ENCODE data around the gene SLC38A2.
"Not testable (repeated sequence)": the region's sequence is repeated elsewhere in the genome, so short reads cannot be mapped to it uniquely, and the experiment has no call there.

The SLC38A2 gene

DNA sequence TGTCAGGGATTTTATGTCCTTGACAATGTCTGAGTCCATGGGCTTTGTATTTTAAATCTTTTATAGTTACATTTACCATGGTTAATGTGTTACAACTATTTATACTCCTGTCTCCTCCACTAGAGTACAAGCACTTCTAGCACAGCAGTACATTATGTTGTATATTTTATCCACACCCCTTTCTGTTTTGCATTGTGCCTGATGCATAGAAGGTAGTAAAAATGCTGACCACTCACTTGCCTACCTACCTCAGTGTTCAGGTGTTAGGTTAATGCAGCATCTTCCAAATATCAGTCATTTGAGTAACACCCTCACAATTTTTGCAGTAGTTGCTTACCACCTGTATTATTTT is 31.1 kb upstream of the SLC38A2 start:
- H3K36me3 ChIP-seq (replicated peaks) = no peaks in the 10 kb centered on the region
- in situ Hi-C loops (cut with MboI; ENCODE audit: low sequenced_read_pairs) = no loop called here
- no peaks in the 10 kb centered on the region for H3K27me3 ChIP-seq (ENCODE audit: low read depth)
- peaks cover 10% of the 10 kb centered on the region for H3K4me1 ChIP-seq
- H3K4me3 ChIP-seq = no peak overlapping the region
- DNase-seq (ENCODE audit: low spot score in 2 of 2) = no peak
- H3K9me3 ChIP-seq = no peaks in the 10 kb centered on the region

DNA sequence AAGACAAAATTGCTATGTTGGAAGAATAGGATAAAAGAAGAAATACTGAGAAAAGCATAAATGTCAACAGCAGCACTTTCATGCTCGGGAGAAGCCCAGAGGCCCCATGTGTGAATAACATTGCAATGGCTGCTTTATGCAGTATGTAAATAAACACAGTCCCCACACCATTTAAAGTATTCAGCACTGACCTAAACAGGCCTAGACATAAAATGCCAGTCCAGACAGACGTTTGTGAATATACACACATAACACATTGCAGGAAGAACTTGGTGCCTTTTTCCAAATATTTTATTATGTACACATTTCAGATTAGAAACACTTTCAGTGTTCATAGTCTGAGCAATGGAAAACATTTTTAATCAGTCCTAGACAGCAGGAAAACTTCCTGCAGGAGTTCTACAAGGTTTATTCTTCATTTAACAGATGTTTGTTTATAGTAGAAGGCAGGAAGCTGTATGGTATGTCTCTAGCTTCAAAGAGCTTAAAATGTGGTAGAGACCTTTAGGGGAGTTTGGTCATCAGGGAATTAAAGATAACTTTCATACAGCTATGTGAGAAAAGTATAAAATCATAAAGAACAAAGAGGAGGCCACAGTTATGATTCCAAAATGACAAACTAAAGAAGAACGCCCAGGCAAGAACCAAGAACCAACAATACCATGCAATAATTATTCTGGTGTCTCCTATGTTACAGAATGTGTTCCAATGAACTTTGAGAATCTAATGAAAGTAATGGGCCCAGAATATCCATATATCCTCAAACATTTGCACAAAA is 30.6 kb upstream of the SLC38A2 start:
- no peak for DNase-seq (ENCODE audit: low spot score in 2 of 2)
- Histone ChIP-seq H3K4me1 (peaks cover 10% of the 10 kb centered on the region), H3K4me3 (no peak overlapping the region), H3K36me3 (replicated peaks) (no peaks in the 10 kb centered on the region), H3K9me3 (no peaks in the 10 kb centered on the region), H3K27me3 (ENCODE audit: low read depth) (no peaks in the 10 kb centered on the region)
- in situ Hi-C loops (cut with MboI; ENCODE audit: low sequenced_read_pairs) = no loop called here

DNA sequence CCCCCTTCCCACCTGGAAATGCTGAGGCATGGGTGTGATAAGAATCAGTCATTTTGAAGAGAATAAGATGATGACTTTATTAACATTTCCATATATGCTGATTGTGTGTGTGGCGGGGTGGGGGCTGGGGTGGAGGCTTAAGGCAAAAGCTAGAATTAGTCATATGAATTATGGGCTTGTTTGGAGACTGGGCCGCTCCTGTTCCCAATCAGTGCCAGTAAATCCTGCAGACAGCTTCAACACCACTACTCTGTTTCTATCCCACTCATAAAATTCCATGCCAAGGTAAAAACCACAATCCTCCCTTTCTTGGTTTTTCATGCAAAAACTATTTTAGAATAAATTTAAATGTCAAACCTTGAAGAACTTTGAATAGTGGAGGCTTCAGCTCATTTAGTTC is 29.9 kb upstream of the SLC38A2 start:
- Histone ChIP-seq H3K4me3 (no peak overlapping the region), H3K9me3 (no peaks in the 10 kb centered on the region), H3K27me3 (ENCODE audit: low read depth) (no peaks in the 10 kb centered on the region), H3K36me3 (replicated peaks) (no peaks in the 10 kb centered on the region), H3K4me1 (peaks cover 10% of the 10 kb centered on the region)
- DNase-seq (ENCODE audit: low spot score in 2 of 2) = peak in 1 of 2 experiments; percentile 15
- in situ Hi-C loops (cut with MboI; ENCODE audit: low sequenced_read_pairs) = no loop called here

DNA sequence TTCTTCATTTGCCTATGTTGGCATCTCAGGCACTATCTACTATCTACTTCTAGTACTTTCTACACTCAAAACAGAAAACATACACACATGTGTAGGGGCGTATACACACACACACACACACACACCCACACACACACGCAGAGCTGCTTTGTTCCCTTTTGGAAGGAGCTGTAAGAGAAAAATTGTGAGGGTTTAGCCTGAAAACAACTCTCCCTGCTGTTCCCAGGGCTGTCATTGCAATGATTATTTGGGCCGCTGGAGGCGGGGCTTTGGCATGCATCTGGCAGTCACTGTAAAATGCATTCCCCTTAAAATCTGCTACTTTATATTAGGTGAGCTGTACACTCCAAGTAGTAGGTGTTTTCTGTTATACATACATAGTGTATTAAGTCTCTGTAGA is 29.1 kb upstream of the SLC38A2 start:
- Histone ChIP-seq H3K9me3 (no peaks in the 10 kb centered on the region), H3K4me3 (no peak overlapping the region), H3K27me3 (ENCODE audit: low read depth) (no peaks in the 10 kb centered on the region), H3K36me3 (replicated peaks) (no peaks in the 10 kb centered on the region), H3K4me1 (peaks cover 10% of the 10 kb centered on the region)
- peak in 1 of 2 experiments; percentile 38 for DNase-seq (ENCODE audit: low spot score in 2 of 2)
- in situ Hi-C loops (cut with MboI; ENCODE audit: low sequenced_read_pairs) = no loop called here

DNA sequence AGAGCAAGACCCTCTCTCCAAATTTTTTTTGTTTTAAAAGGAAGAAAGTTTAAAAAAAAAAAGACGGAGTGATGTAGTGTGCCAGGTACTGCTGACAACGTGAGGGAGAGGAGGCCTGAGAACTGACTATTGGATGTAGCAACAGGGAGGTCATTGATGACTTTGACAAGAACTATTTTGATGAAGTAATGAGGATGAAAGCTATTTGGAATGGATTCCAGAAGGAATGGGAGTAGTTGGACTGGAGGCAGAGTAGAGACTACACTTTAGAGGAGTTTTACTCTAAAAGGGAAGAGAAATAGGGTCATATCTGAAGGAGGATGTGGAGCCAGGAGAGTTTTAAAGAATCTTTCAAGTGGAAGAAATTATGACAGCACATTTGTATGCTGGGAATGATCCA is 27.8 kb upstream of the SLC38A2 start:
- no peaks in the 10 kb centered on the region for H3K9me3 ChIP-seq
- peaks cover 10% of the 10 kb centered on the region for H3K4me1 ChIP-seq
- no peaks in the 10 kb centered on the region for H3K36me3 ChIP-seq (replicated peaks)
- no peak for DNase-seq (ENCODE audit: low spot score in 2 of 2)
- in situ Hi-C loops (cut with MboI; ENCODE audit: low sequenced_read_pairs) = no loop called here
- no peaks in the 10 kb centered on the region for H3K27me3 ChIP-seq (ENCODE audit: low read depth)
- no peak overlapping the region for H3K4me3 ChIP-seq

DNA sequence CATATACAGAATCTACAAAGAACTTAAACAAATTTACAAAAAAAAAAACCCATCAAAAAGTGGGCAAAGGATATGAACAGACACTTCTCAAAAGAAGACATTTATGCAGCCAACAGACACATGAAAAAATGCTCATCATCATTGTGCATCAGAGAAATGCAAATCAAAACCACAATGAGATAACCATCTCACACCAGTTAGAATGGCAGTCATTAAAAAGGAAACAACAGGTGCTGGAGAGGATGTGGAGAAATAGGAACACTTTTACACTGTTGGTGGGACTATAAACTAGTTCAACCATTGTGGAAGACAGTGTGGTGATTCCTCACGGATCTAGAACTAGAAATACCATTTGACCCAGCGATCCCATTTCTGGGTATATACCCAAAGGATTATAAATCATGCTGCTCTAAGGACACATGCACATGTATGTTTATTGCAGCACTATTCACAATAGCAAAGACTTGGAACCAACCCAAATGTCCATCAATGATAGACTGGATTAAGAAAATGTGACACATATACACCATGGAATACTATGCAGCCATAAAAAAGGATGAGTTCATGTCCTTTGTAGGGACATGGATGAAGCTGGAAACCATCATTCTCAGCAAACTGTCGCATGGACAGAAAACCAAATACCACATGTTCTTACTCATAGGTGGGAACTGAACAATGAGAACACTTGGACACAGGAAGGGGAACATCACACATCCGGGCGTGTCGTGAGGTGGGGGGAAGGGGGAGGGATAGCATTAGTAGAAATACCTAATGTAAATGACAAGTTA is 27.1 kb upstream of the SLC38A2 start:
- H3K4me1 ChIP-seq = peaks cover 10% of the 10 kb centered on the region
- H3K36me3 ChIP-seq (replicated peaks); H3K9me3 ChIP-seq; H3K4me3 ChIP-seq; H3K27me3 ChIP-seq (ENCODE audit: low read depth); DNase-seq (ENCODE audit: low spot score in 2 of 2); in situ Hi-C loops (cut with MboI; ENCODE audit: low sequenced_read_pairs): not testable (repeated sequence)

DNA sequence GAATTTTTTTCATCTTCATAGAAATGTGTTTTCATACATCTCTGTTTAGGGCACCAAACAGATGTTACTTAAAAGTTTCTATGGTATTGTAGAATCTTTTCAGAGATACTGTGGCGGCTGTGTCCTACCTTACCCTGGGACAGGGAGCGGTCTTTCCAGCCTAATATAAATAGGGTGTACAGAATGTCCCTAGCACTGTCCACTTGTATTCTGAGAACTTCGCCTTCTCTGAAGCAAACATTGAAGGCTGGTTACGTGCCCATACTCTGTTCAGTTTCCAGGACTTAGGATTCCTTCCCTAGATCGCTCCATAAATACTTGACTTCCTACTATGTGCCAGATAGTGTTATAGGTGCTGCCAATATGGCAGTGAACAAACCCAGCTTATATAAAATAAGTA is 24.3 kb upstream of the SLC38A2 start:
- in situ Hi-C loops (cut with MboI; ENCODE audit: low sequenced_read_pairs) = no loop called here
- no peaks in the 10 kb centered on the region for H3K36me3 ChIP-seq (replicated peaks)
- H3K9me3 ChIP-seq = no peaks in the 10 kb centered on the region
- no peaks in the 10 kb centered on the region; the same call in 1 of the 2 replicates for H3K4me1 ChIP-seq
- H3K27me3 ChIP-seq (ENCODE audit: low read depth) = no peaks in the 10 kb centered on the region
- DNase-seq (ENCODE audit: low spot score in 2 of 2) = no peak
- no peak overlapping the region for H3K4me3 ChIP-seq

DNA sequence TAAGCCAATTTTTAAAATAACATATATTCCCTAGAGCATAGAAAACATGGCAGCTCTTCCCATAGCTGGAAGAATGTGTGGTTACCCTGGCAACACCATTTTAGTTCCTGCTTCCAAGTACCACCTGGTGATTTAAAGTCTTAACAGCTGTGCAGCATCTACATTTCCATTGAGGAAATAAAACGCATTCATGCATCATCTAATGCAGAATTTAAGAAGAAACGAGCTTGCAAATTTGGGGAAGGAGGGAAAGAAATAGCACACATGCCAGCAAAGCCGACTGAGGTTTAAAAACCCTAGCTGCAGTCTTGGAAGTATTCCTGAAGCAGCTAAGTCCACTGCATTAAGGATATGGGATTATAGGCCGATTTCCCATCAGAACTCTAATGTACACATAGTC is 22.8 kb upstream of the SLC38A2 start:
- no peaks in the 10 kb centered on the region for H3K9me3 ChIP-seq
- no peak overlapping the region for H3K4me3 ChIP-seq
- H3K4me1 ChIP-seq = no peaks in the 10 kb centered on the region
- no peak for DNase-seq (ENCODE audit: low spot score in 2 of 2)
- H3K36me3 ChIP-seq (replicated peaks) = no peaks in the 10 kb centered on the region
- in situ Hi-C loops (cut with MboI; ENCODE audit: low sequenced_read_pairs) = no loop called here
- no peaks in the 10 kb centered on the region for H3K27me3 ChIP-seq (ENCODE audit: low read depth)

DNA sequence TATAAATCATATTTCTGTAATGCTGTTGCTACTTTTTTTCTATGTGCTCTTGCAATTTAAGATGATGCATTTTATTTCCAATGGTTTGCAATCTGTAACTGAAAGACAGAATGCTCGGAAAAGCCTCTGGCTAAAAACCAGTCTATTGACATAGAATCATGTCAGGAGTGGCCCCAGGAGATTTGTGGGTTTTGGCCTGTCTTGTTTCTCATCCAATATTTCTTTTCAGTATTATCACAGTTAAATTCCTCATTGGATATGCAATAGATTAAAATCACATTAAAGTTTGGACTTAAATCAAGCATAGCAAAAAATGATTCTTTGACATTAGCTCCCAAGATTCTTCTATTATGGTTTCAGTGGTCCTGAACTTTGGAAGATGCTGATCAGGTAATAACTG is 19.1 kb upstream of the SLC38A2 start:
- peaks cover 1% of the 10 kb centered on the region; the same call in 1 of the 2 replicates for H3K4me1 ChIP-seq
- no peaks in the 10 kb centered on the region for H3K9me3 ChIP-seq
- no peaks in the 10 kb centered on the region for H3K36me3 ChIP-seq (replicated peaks)
- no peaks in the 10 kb centered on the region for H3K27me3 ChIP-seq (ENCODE audit: low read depth)
- in situ Hi-C loops (cut with MboI; ENCODE audit: low sequenced_read_pairs) = no loop called here
- no peak for DNase-seq (ENCODE audit: low spot score in 2 of 2)
- no peak overlapping the region for H3K4me3 ChIP-seq

DNA sequence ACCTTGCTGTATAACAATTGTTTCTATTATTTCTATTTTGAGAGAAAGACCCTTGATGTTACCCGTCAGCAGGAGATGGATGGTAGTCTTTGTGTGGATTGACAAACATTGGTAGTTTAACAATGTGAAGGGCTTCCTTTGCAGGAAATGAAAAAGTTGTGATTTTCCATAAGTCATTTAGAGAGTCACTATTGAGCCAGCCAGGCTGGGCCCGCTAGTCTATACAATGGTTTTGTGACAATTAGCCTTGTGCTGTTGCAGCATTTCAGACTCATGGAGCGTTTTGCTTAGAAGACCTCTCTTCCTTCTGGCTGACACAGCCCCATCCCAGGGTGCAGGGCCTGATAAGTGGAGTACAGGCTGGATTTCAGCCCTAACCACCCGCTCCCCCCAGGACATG is 18.3 kb upstream of the SLC38A2 start:
- Histone ChIP-seq H3K4me3 (no peak overlapping the region), H3K27me3 (ENCODE audit: low read depth) (no peaks in the 10 kb centered on the region), H3K36me3 (replicated peaks) (no peaks in the 10 kb centered on the region), H3K4me1 (peaks cover 7% of the 10 kb centered on the region; the same call in 1 of the 2 replicates), H3K9me3 (no peaks in the 10 kb centered on the region)
- DNase-seq (ENCODE audit: low spot score in 2 of 2) = no peak
- in situ Hi-C loops (cut with MboI; ENCODE audit: low sequenced_read_pairs) = no loop called here

DNA sequence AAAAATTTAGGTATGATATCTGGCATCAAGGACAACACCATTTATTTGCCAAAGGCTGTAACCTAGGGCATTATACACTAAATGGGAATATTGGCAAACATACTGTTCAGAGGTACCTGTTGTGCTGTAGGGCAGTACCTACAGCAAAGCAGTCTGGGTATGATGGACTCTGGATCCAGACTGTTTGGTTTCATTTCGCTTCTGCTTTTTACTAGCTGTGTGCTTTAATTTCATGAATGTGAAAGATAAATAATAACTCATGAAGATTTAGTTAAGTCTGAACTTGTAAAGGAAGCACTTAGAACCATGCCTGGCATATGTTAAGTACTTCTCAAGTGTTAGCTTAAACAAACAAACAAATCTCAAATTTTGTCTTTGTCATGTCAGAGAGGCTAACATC is 17.7 kb upstream of the SLC38A2 start:
- no peaks in the 10 kb centered on the region for H3K36me3 ChIP-seq (replicated peaks)
- H3K9me3 ChIP-seq = no peaks in the 10 kb centered on the region
- in situ Hi-C loops (cut with MboI; ENCODE audit: low sequenced_read_pairs) = no loop called here
- no peak overlapping the region for H3K4me3 ChIP-seq
- H3K4me1 ChIP-seq = peaks cover 7% of the 10 kb centered on the region; the same call in 1 of the 2 replicates
- no peaks in the 10 kb centered on the region for H3K27me3 ChIP-seq (ENCODE audit: low read depth)
- DNase-seq (ENCODE audit: low spot score in 2 of 2) = no peak

DNA sequence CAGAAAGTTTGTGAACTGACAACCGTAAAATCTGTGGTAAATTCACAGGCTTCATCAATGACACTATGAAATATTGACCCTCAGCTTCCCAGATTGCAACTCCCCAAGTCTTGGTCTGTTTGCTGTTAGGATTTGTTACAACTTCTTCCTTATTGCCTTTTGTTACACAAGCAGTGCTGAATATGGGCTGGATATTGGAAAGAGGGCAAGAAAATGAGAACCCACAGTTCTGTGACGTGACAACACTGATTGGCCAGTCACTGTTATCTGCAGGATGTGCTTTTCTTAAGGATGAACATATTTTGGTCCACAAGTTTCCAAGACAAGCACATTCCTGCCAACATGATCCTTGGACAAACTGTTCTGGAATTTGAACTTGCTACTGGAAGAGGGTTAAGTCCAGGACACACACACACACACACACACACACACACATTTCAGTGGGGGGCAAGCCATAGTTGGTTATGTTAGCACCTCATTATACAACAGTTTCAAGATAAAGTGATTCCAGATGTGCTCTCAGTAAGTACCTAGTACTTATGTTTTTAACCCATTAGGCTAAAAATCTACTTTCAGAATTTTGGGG is 16.6 kb upstream of the SLC38A2 start:
- in situ Hi-C loops (cut with MboI; ENCODE audit: low sequenced_read_pairs) = no loop called here
- no peak for DNase-seq (ENCODE audit: low spot score in 2 of 2)
- Histone ChIP-seq H3K9me3 (no peaks in the 10 kb centered on the region), H3K4me3 (no peak overlapping the region), H3K4me1 (peaks cover 14% of the 10 kb centered on the region; the same call in 1 of the 2 replicates), H3K36me3 (replicated peaks) (no peaks in the 10 kb centered on the region), H3K27me3 (ENCODE audit: low read depth) (no peaks in the 10 kb centered on the region)

DNA sequence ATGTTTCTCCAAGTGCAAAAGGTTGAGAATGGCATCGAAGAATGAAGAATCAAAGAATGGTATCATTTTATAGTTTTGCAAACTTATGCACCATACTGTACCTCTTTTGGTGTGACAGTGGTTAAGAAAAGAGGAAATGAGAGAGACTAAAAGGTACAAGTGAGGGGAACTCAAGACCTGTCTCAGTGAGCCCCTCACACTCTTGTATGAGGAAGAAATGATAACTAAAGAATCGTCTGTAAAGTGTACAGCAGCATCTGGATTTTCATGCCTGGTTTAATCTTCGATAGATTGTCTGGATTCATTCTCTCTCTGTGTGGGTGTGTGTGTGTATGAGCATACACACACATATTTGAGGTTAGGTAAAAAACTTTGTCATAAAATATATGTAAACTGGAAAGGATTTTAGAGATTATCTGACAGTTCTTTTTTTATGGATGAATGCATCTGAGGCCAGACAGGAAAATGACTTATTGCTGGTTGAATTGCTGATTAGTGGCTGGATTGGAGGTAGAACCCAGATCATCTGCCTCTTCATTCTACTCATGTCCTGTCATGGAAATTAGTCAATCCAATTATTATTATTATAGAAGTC is 16.0 kb upstream of the SLC38A2 start:
- Histone ChIP-seq H3K27me3 (ENCODE audit: low read depth) (no peaks in the 10 kb centered on the region), H3K9me3 (no peaks in the 10 kb centered on the region), H3K4me3 (no peak overlapping the region), H3K4me1 (peaks cover 14% of the 10 kb centered on the region; the same call in 1 of the 2 replicates), H3K36me3 (replicated peaks) (no peaks in the 10 kb centered on the region)
- in situ Hi-C loops (cut with MboI; ENCODE audit: low sequenced_read_pairs) = no loop called here
- DNase-seq (ENCODE audit: low spot score in 2 of 2) = no peak

DNA sequence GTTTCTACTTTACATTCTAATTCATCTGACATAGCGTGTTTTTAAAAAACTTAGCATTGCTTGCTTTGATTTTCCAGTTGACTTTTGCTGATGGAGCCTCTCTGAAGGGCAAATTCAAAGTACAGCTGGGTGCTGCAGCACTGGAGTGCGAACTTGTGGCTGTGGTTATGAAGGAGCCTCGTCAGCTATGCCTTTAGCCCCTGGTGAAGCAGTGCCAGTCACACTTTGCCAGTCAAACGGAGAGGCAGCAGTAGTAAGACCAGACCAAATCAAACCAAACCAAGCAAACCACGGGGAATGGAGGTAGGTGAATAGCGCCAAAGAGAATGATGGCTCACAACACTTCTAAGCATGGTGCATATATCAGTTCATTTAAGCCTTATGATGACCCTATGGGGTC is 15.1 kb upstream of the SLC38A2 start:
- H3K36me3 ChIP-seq (replicated peaks) = no peaks in the 10 kb centered on the region
- H3K9me3 ChIP-seq = no peaks in the 10 kb centered on the region
- peaks cover 17% of the 10 kb centered on the region for H3K4me1 ChIP-seq
- no peak for DNase-seq (ENCODE audit: low spot score in 2 of 2)
- in situ Hi-C loops (cut with MboI; ENCODE audit: low sequenced_read_pairs) = no loop called here
- no peaks in the 10 kb centered on the region for H3K27me3 ChIP-seq (ENCODE audit: low read depth)
- no peak overlapping the region for H3K4me3 ChIP-seq
